Vagina (tissue), 2 donors: Measurements from ENCODE around the gene S100Z.

Source experiments
- POLR2A ChIP-seq, 2 donors: fragments of 450-650 bp; IDR thresholded peaks; one replicate each; pipeline ENCODE4 v1.6.1; 2017; ENCODE audit warnings: antibody characterized with exemption in 2 of 2, mild to moderate bottlenecking in 2 of 2, moderate library complexity in 2 of 2
- POLR2AphosphoS5 ChIP-seq, 2 donors: sonication (generic); formaldehyde crosslinking; IDR thresholded peaks; one replicate each; pipeline ENCODE4 v1.9.0; 2017; ENCODE audit warnings: antibody characterized with exemption in 2 of 2, mild to moderate bottlenecking in 2 of 2, low read depth in 1 of 2; ENCODE audit not compliant: insufficient read depth in 1 of 2
- TF ChIP-seq, protein P1 (sequence below), 3 experiments: fragments of 450-650 bp in 2 of 3; fragments of 200-600 bp in 1 of 3; sonication (generic) in 1 of 3; IDR thresholded peaks; one replicate each; pipeline ENCODE4 v1.5.1; 2017 to 2019; ENCODE audit warnings: antibody characterized with exemption in 3 of 3, mild to moderate bottlenecking in 2 of 3, moderate library complexity in 2 of 3

DNA sequence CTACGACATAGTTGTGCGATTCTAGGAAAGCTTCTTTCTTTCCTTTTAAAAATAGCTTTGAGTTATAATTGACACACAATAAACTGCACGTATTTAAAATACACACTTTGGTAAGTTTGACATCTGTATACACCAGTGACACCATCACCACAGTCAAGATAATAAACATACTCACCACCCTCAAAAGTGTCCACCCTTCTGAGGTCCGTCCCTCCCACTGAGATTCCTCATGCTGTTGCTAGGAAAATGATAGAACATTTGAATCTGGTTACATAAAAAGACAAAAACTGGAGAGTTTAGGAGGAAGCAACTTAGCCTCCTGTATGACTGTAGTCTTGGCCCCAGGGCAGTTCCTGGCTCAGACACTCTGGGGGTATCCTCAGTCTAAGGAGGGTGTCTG lies 17.2 kb downstream of the S100Z start:
- TF ChIP-seq, protein P1, sequence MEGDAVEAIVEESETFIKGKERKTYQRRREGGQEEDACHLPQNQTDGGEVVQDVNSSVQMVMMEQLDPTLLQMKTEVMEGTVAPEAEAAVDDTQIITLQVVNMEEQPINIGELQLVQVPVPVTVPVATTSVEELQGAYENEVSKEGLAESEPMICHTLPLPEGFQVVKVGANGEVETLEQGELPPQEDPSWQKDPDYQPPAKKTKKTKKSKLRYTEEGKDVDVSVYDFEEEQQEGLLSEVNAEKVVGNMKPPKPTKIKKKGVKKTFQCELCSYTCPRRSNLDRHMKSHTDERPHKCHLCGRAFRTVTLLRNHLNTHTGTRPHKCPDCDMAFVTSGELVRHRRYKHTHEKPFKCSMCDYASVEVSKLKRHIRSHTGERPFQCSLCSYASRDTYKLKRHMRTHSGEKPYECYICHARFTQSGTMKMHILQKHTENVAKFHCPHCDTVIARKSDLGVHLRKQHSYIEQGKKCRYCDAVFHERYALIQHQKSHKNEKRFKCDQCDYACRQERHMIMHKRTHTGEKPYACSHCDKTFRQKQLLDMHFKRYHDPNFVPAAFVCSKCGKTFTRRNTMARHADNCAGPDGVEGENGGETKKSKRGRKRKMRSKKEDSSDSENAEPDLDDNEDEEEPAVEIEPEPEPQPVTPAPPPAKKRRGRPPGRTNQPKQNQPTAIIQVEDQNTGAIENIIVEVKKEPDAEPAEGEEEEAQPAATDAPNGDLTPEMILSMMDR (IDR thresholded peaks at IDR 0.05): no peak
- TF ChIP-seq POLR2AphosphoS5 (IDR thresholded peaks at IDR 0.05; ENCODE audit: insufficient read depth in 1 of 2, low read depth in 1 of 2) (no peak), POLR2A (IDR thresholded peaks at IDR 0.05) (no peak)
